H1 (cell line): ENCODE data around the gene ZC3HAV1. TPM values are rescaled to one million over a fixed set of nuclear protein-coding genes. Genes with fewer than 3 reads are reported as not detected.

ENCODE experiments used
- BCL11A ChIP-seq, 2 experiments: IDR thresholded peaks; one replicate each; pipeline ENCODE4 v1.6.1; 2011; ENCODE audit warnings: low read depth in 2 of 2, low read length in 2 of 2, mild to moderate bottlenecking in 2 of 2
- BRCA1 ChIP-seq: IDR thresholded peaks from 2 replicates; pipeline ENCODE4 v1.6.1; 2012; ENCODE audit warnings: low read depth, low read length, improper control_type of control experiment
- CEBPB ChIP-seq: IDR thresholded peaks from 2 replicates; pipeline ENCODE4 v1.6.1; 2012; ENCODE audit warnings: low read depth, low read length
- GABPA ChIP-seq: IDR thresholded peaks from 2 replicates; pipeline ENCODE4 v1.6.1; 2011; ENCODE audit warnings: mild to moderate bottlenecking, low read length, moderate library complexity, borderline replicate concordance; ENCODE audit not compliant: insufficient read depth
- JUND ChIP-seq: IDR thresholded peaks from 2 replicates; pipeline ENCODE4 v1.6.1; 2011; ENCODE audit warnings: mild to moderate bottlenecking, improper control_type of control experiment, low read length
- KDM4A ChIP-seq: IDR thresholded peaks from one replicate; pipeline ENCODE4 v1.7.1; 2012; ENCODE audit warnings: low read depth, mild to moderate bottlenecking, moderate library complexity, low read length, inconsistent platforms; ENCODE audit not compliant: severe bottlenecking
- KDM5A ChIP-seq: fragments of 200-600 bp; IDR thresholded peaks from 2 replicates; pipeline ENCODE4 v1.7.1; 2012; ENCODE audit warnings: mild to moderate bottlenecking, low read length, inconsistent platforms, mixed read lengths
- PHF8 ChIP-seq: fragments of 200-600 bp; sonication (generic); conservative IDR thresholded peaks from 2 replicates; pipeline ENCODE4 v1.7.1; 2012; ENCODE audit warnings: low read depth, mild to moderate bottlenecking, inconsistent platforms, low read length, moderate library complexity
- RFX5 ChIP-seq: IDR thresholded peaks from 2 replicates; pipeline ENCODE4 v1.6.1; 2011; ENCODE audit warnings: low read depth, low read length, improper control_type of control experiment, borderline replicate concordance
- polyA plus RNA-seq, 7 experiments: library from polyadenylated mRNA; depleted of rRNA in 3 of 7; stranded (reverse) in 5 of 7; unstranded in 2 of 7; fragments of >200 nt in 5 of 7; fragments of 200-250 nt in 2 of 7; gene quantifications; 1 replicate in 5 of 7; 2 replicates in 1 of 7; 4 replicates in 1 of 7; pipeline versions ENCODE4 v1.2.1 to v1.2.3, GENCODE V29; 2011 to 2013; ENCODE audit warnings: missing spikeins in 2 of 7, mixed read lengths in 2 of 7
- total RNA-seq: library from RNA; stranded (reverse); fragmentation: NEBNext Ultra II Directional; extraction: Animal tissue kit (Norgen Biotek cat#: 25700); gene quantifications from 2 replicates; pipeline ENCODE4 v1.2.1, GENCODE V29; 2021
- TF ChIP-seq, protein P1 (sequence below): fragments of 300-600 bp; sonication (generic); IDR thresholded peaks from 2 replicates; pipeline ENCODE4 v1.7.1; 2012; ENCODE audit warnings: low read length, moderate library complexity, mild to moderate bottlenecking, inconsistent platforms; ENCODE audit not compliant: insufficient replicate concordance
- TF ChIP-seq, protein P2 (sequence below): IDR thresholded peaks from 2 replicates; pipeline ENCODE4 v1.6.1; 2011; ENCODE audit warnings: low read depth, mild to moderate bottlenecking, low read length; ENCODE audit not compliant: insufficient read depth

Gene ZC3HAV1
- total and polyA plus RNA-seq, 2 of the 8 experiments (the other 6 are each of a cell fraction or from before 2014, with no cell fraction given) = 22.5 to 43.4 TPM

DNA sequence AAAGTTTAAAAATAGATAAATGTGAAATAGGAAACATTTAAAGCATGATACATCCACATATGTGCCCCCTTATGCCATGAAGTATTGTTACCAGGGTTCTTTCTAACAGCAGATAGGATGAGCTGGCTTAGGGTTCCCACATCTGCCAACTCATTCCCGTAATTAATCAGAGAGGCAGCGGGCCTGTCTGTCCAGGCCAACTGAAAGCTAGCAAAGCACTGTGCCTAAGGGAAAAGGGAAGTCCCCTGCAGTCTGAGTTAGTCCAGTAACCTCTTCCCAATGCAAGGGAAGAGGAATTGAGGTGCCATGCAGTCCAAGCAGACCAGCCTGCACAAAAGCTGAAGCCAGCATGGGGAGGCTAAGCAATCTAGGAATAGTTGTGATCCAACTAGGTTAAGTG is 55.4 kb downstream of the ZC3HAV1 start (continued):
- TF ChIP-seq, protein P1, sequence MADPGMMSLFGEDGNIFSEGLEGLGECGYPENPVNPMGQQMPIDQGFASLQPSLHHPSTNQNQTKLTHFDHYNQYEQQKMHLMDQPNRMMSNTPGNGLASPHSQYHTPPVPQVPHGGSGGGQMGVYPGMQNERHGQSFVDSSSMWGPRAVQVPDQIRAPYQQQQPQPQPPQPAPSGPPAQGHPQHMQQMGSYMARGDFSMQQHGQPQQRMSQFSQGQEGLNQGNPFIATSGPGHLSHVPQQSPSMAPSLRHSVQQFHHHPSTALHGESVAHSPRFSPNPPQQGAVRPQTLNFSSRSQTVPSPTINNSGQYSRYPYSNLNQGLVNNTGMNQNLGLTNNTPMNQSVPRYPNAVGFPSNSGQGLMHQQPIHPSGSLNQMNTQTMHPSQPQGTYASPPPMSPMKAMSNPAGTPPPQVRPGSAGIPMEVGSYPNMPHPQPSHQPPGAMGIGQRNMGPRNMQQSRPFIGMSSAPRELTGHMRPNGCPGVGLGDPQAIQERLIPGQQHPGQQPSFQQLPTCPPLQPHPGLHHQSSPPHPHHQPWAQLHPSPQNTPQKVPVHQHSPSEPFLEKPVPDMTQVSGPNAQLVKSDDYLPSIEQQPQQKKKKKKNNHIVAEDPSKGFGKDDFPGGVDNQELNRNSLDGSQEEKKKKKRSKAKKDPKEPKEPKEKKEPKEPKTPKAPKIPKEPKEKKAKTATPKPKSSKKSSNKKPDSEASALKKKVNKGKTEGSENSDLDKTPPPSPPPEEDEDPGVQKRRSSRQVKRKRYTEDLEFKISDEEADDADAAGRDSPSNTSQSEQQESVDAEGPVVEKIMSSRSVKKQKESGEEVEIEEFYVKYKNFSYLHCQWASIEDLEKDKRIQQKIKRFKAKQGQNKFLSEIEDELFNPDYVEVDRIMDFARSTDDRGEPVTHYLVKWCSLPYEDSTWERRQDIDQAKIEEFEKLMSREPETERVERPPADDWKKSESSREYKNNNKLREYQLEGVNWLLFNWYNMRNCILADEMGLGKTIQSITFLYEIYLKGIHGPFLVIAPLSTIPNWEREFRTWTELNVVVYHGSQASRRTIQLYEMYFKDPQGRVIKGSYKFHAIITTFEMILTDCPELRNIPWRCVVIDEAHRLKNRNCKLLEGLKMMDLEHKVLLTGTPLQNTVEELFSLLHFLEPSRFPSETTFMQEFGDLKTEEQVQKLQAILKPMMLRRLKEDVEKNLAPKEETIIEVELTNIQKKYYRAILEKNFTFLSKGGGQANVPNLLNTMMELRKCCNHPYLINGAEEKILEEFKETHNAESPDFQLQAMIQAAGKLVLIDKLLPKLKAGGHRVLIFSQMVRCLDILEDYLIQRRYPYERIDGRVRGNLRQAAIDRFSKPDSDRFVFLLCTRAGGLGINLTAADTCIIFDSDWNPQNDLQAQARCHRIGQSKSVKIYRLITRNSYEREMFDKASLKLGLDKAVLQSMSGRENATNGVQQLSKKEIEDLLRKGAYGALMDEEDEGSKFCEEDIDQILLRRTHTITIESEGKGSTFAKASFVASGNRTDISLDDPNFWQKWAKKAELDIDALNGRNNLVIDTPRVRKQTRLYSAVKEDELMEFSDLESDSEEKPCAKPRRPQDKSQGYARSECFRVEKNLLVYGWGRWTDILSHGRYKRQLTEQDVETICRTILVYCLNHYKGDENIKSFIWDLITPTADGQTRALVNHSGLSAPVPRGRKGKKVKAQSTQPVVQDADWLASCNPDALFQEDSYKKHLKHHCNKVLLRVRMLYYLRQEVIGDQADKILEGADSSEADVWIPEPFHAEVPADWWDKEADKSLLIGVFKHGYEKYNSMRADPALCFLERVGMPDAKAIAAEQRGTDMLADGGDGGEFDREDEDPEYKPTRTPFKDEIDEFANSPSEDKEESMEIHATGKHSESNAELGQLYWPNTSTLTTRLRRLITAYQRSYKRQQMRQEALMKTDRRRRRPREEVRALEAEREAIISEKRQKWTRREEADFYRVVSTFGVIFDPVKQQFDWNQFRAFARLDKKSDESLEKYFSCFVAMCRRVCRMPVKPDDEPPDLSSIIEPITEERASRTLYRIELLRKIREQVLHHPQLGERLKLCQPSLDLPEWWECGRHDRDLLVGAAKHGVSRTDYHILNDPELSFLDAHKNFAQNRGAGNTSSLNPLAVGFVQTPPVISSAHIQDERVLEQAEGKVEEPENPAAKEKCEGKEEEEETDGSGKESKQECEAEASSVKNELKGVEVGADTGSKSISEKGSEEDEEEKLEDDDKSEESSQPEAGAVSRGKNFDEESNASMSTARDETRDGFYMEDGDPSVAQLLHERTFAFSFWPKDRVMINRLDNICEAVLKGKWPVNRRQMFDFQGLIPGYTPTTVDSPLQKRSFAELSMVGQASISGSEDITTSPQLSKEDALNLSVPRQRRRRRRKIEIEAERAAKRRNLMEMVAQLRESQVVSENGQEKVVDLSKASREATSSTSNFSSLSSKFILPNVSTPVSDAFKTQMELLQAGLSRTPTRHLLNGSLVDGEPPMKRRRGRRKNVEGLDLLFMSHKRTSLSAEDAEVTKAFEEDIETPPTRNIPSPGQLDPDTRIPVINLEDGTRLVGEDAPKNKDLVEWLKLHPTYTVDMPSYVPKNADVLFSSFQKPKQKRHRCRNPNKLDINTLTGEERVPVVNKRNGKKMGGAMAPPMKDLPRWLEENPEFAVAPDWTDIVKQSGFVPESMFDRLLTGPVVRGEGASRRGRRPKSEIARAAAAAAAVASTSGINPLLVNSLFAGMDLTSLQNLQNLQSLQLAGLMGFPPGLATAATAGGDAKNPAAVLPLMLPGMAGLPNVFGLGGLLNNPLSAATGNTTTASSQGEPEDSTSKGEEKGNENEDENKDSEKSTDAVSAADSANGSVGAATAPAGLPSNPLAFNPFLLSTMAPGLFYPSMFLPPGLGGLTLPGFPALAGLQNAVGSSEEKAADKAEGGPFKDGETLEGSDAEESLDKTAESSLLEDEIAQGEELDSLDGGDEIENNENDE = no peak
- TF ChIP-seq CEBPB (no peak), KDM5A (no peak), BRCA1 (no peak), KDM4A (no peak), PHF8 (no peak), JUND (no peak), GABPA (no peak), BCL11A (IDR thresholded peaks at IDR 0.05; ENCODE audit: low read depth in 2 of 2, low read length in 2 of 2) (no peak), RFX5 (no peak)
- TF ChIP-seq, protein P2, sequence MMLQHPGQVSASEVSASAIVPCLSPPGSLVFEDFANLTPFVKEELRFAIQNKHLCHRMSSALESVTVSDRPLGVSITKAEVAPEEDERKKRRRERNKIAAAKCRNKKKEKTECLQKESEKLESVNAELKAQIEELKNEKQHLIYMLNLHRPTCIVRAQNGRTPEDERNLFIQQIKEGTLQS = no peak
